Right forelimb (tissue), 1 donor: ENCODE results near the gene EFNA5.

Experiments used
- DNase-seq: peaks from one replicate; pipeline ENCODE4 v3.0.0-alpha.2; 2018

The EFNA5 gene

DNA sequence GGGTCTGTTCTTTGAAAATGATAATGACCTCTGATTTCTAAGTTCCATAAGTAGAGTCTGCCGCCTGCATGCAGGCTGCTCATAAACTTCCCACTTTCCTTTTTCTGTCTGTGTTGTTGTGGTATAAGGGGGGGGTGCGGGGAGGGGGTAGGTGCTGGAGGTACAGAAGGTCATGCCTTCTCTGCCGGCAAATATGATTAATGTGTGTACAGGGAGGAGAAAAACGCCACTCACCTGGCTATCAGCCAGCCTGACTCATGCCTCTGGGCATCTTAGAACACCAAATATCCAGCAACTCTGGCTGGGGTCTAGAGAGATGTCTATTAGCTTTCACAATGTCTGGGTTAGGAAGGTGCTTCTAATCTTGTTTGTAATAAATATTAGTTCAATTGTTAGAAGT is 128.3 kb downstream of the EFNA5 start:
- no peak for DNase-seq

- DNase-seq = no peak
Measured at GRCh38 chr5:107541400-107541799, 129.3 kb downstream of the EFNA5 start.

DNA sequence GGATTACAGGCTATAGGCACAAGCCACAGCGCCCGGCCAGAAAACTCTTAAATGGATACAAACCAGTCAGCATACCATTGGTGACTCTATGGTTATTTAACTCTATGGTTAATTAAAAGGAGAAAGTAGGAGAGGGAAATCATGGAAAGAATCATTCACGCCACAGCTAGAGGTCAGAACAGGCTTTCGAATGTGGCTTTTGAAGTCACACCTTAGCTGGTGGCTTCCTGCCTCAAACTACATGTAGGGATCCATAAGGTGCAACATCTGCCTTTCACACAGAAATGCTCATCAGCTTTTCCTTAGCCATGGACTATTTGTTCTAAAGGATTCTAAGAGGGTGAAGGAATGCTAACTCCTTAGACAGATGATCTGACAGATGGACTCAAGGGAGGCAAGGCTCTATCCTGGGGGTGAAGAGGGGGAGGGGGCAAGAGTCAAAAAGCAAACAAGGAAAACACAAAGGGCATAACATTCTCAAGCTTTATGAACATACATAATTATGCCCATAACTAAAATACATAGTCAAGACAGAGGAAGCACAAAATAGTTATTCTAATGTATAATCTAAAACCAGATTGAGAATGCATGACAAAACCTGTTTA is 130.9 kb downstream of the EFNA5 start:
- no peak for DNase-seq

DNA sequence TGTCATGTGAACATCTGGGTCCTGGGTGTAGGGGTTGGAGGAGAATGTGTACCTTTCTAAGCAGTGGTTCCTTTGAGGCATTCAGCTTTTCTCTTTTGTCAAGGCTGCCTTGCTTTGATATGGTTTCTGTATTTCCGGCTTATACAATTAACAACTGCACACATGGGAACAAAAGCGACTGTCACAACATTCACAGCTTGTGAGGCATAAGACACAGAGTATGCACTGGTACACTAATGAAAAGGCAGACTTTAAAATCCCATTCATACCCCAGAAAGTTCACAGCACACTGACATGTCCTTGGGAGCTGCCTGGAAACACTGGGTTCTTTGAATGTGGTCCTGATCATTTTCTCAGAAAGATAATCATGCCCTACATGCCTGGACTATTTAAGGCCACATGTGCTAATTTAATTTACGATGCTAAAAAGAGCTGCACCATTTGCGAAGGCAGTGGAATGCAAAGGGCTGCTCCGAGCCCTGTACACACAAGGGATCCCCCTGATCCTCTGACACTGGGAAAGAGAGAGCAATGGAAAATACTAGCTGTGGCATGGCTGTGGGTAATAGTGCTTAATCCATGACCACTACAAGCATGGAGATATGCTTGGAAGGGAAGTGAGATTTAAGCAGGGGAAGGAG is 131.8 kb downstream of the EFNA5 start:
- DNase-seq = no peak

DNA sequence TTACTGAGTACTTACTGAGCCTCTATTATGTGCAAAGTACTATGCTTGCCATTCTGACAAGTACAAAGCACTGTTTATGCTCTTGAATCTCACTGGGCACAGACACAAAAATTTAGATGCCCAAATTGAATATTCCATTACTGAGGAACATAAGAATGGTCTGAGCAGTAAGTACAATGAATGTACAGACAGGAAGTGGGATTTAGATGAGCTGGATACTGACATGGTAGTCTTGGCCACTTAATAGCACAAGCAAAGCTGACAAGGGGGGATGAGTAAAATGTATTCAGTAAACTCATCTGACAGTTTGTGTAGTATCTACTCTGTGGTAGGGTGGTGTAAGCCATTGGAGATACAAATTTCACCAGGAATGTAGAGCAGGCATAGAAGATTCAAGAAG is 132.4 kb downstream of the EFNA5 start:
- no peak for DNase-seq

DNA sequence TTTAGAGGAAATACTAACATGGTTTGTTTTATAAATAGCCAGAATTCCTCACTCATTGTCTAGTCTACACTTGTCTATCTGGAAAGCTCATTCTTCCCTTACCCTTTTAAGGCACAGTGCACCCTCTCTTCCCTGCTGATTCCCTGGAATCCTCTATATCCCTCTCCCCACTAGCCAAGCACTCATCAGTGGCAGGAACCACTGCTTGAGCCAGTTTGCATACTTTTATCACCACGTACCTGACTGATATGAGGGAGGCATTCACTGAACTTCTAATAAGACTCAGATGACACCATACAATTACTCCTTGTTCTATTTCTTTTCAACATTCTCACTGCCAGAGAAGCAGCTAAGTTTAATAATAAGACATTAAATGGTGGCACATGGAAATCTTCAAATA is 134.9 kb downstream of the EFNA5 start:
- DNase-seq = no peak

DNA sequence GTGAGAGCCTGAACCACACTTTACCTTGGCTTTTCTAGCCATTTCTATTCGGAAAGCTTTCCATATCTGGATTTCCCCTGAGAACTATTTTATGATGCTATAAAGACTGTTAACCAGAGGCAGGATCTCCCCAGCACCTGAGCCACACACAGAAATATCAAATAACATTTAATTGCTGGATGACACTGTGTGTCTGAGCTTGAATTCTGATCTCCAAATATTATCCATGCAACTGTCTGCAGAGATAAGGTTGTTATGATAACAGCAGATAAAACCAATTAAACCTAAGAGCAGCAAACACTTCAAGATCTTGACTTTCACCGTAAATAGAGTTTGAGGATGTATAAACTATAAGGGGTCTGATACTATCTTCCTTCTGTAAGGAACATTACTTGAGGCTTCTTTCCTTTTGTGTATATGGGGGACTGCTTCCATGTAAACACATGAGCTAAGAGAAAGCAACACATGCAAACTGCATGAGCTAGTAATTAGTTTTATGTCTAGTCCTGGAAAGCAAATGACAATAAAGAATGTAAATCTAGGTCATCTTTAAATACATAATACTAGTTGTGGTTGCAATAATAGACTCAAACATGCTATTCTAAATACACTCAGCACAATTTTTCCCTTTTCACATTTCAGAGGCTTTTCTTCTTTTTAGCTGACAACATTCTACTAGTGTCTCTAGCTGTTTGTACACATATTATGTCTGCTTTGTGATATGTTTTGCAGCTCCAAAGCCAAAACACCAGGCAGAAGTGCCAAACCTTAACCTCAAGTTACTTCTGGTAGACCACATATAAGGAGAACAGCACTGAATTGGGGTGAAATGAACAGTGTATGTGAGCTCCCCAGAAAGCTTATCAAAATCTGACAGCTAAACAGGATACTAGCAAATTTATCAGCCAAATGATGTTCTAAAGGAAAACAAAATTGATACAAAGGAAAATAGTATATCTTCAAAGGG is 136.5 kb downstream of the EFNA5 start:
- DNase-seq = no peak

DNA sequence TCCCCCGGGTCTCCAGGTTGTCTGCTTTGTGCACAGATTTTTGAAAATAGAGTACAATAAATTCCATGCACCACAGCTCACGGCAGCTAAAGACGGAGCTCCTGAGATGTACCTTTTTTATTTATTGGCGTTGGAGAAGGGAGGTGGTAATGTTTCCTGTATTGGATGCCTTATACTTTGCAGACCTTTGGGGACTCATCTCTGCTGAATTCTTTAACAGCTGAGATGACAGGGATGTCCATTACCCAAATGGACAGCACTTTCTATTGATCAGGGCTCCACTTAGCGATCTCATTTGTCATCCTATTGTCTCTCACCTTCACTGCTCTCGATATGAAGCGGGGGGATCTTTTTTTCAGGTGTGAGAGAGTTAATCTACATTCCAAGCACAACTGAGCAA is 137.8 kb downstream of the EFNA5 start:
- DNase-seq = no peak

GRCh38 chr5:107532169-107532878 is 138.4 kb downstream of the EFNA5 start:
- DNase-seq = no peak

- DNase-seq = no peak
Measured at GRCh38 chr5:107531308-107531707, 139.4 kb downstream of the EFNA5 start.

DNA sequence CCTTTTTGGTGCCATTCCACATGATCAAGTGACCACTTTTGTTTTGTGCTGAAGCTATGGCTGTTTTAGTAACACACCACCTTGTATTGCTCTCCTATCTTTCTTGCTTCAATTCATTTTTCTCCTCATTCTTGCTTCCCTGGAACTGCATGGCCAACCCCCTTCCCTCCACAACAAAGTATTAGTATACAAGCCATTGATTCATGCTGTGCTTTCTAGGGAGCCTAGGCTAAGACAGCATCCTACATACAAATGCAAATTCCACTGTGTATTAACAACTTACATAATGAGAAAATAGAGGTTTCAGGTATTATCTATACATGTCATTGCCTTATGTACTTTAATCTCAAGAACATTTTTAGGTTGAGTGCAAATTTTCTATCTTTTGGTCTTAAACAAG is 141.1 kb downstream of the EFNA5 start:
- no peak for DNase-seq

- DNase-seq = no peak
Measured at GRCh38 chr5:107526270-107526937, 144.3 kb downstream of the EFNA5 start.

- DNase-seq = no peak
Measured at GRCh38 chr5:107524111-107524510, 146.6 kb downstream of the EFNA5 start.

- DNase-seq = no peak
Measured at GRCh38 chr5:107523029-107523680, 147.6 kb downstream of the EFNA5 start.

- DNase-seq = no peak
Measured at GRCh38 chr5:107522456-107522855, 148.3 kb downstream of the EFNA5 start.

DNA sequence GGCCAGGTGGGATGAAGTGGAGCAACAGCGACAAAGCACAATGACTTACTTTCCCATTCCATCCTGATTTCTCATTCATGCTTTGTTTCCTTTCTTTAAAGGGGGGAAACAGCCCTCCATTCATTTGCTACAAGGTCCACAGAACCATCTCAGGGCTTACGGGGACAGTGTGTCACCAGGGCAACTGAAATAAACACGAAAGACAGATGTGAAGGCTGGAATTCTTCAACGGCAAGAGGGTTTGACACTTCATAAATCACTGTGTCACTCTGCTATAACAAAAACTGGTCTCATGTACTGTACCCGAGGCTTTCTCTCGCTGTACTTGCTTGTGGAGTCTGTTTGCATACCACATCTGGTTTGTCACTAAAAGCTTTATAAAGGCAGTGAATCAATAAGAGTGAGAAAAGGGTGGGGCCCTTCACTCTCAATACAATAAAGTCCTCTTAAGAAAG is 150.8 kb downstream of the EFNA5 start:
- no peak for DNase-seq

DNA sequence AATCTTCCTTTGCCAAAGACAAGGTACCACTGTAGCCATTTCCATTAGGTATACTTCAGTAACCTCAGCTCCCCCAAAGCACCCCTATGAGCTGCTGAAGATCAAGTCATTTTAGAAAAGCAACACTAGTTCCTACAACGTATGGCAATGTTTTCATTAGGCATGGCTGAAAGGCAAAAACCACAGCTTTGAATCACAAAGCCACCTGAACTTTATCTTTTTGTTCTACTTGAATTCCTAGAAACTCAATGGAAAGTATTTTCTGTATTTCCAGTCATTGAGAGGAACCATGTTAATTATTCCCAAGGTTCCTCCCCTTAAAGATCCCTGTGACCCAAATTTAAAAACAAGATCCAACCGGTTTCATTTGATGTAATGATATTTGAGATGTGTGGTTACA is 152.1 kb downstream of the EFNA5 start:
- no peak for DNase-seq

DNA sequence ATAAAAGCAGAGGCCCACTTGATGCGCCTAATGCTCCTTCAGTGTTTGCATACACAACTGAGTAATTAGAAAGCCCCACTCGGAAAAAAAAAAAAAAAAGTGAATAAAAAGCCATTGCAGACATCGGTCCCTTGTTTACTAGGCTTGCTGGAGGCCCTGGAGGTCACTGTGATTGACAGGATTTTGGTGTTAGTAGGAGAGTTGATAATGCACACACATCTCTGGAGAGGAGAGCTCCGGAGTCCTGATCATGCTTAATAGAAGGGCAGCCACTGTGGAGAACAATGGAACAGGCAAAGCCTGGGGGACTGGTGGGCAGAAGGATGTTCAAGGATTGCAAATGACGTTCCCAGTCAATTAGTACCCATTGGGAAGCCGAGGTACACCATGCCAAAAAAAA is 152.5 kb downstream of the EFNA5 start:
- no peak for DNase-seq

DNA sequence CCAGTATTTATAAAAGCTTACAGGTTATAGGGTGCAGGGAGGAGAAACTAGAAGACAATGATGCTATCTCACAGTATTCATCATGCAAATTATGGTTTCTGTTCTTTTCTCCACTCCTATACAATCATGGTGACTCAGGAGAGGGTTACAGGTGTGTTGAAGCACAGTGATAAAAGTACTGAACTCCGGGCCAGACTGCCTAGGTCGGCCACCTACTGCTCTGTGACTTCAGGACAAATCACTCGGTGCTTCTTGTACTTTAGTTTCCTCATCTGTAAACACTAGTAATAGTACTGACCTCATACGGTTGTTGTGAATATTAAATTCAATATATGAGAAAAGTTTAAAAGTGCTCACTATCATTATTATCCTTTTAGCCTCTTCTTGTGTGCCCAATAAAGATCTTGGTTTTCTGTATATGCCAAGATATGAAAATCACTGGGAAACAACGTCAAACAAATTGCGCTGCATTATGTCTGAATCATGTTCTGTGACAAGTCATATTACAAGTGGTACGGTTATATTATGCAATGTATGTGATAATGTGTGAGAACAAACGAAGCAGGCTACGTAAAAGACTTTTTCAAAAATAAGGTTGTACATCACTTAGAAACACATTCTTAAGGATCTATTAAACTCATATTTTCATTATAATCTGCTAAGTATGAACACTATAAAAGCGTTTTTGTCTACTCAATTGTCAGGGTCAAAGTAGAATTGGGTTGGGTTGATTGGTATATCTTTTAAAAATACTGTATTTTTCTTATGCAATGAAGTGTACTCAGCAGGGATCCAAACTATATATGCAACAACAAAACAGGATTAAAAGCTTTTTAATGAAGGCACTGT is 153.3 kb downstream of the EFNA5 start:
- no peak for DNase-seq

- no peak for DNase-seq
Measured at GRCh38 chr5:107516452-107517184, 154.1 kb downstream of the EFNA5 start.
